Renal cortical epithelial cell (primary cell): ENCODE data around the gene ZNF382. TPM values are rescaled to one million over a fixed set of nuclear protein-coding genes. Genes with fewer than 3 reads are reported as not detected.
"Not testable (repeated sequence)": the region's sequence is repeated elsewhere in the genome, so short reads cannot be mapped to it uniquely, and the experiment has no call there.

Experiments used
- DNase-seq: peaks from one replicate; pipeline ENCODE4 v3.0.0-alpha.2; 2011; ENCODE audit warnings: low read depth
- total RNA-seq: library from RNA; depleted of rRNA; stranded (reverse); fragments of >200 nt; gene quantifications from 2 replicates; pipeline ENCODE4 v1.2.3, GENCODE V29; 2014

The ZNF382 gene
- total RNA-seq, result 5.6 and 19.0 TPM in 2 replicates

DNA sequence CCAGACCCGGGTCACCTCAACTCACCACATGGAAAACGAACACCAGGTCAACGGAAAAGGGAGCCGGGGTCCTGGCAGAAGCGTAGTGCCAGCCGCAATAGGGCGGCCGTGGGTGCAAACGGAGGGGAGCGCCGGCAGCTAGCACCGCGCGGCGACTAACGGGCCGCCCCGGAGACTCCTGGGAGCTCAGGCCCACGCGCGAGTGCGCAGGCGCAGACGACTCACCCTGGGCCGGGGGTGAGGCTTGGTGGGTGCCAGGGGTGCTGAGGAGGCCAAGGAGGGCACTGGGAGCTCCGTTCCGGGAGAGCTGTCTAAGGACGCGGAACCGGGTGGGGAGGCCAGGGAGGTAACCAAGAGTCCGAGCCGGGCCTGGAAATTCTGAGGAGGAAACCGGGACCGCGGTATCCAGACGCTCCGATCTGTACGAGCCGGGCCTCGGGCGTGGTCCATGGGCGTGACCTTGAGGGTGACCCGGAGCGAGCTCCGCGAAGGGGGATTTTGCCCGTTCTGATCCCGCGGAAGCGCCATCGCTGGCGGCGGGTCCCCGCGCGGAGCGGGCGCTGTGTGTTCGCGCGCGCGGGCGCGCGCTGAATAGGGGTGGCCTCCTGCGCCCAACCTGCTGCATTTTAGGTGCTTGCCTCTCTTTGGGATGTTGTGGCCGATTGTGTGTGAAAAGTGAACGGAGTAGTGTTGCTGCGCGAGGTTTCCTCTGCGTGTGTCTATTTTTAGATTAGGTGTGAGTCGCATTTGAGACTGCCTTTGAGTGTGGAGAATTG is at the start of gene ZNF382:
Gene ZNF382, plus strand, starts transcription at position 213 of the 776 bp plus-strand sequence. CDS start 4,602 bp downstream, outside the sequence.
- peak; percentile 30 for DNase-seq

DNA sequence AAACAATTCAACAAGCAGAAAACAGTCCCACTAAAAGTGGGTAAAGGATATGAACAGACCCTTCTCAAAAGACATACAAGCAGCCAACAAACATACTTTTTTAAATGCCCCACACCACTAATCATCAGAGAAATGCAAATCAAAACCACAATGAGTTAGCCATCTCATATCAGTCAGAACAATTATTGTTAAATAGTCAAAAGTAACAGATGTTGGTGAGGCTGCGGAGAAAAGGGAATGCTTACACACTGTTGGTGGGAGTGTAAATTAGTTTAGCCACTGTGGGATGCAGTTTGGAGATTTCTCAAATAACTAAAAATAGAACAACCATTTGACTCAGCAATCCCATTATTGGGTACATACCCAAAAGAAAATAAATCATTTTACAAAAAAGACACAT is 40.7 kb upstream of the ZNF382 start:
- no peak for DNase-seq

DNA sequence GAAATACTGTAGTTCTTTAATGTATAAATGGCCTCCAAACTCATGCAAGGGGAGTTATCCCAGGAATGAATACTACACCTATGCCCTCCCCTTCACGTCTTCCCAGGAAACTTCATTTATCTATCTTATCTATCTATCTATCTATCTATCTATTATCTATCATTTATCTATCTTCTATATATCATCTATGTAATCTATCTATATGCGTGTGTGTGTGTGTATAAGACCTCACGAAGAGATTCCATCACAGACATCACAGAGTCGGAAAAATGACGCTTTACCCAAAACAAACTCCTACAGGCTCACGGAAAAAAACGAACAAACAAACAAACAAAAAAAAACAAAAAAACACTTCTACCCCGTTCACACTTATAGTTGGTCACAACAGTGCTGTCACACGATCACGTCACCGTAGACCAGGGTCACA is 32.5 kb upstream of the ZNF382 start:
- DNase-seq, result peak; percentile 50

DNA sequence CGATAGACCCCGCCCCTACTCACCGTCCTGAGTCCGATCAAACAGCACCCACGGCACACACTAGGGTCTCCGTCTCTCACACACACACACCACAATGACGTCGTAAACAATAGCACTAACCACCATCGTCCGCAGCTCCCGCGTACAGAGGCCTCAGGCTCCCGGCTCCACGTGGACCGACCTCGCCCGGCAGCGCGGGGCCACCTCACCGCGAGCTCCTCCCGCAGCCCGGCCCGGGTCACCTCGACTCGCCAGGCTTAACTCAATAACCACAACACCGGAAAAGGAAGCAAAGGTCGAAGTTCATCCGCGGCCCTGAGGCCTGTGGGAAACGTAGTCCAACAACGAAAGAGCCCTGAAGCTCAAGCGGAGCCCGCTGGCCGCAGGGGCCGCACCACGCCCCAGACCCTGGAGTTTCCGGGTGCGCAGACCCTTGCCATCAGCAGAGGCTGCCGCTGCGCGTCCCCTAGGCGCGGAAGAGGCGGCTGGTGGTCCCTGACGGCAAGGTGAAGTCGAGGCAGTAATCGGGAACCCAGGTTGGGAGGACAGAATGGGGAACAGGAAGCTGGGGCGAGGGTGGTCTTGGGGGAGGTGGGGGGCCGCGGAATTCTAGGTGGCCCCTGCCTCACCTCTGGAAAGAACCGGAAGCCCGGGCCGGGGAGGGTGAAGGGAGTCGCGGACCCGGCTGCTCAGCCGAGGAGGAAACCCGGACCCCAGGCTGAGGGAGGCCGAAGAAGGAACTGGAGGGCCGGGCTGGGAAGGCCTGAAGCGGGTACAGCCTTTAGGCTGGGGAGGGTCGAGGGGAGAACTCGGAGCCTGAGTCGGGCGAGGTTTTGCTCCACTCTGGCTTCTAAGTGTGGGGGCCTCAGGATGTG is 31.9 kb upstream of the ZNF382 start, which contains the start of gene ZNF529:
Gene ZNF529, minus strand, starts transcription at position 273 of the 875 bp plus-strand sequence. CDS start 946 bp downstream, outside the sequence.
- peak; percentile 84 for DNase-seq

DNA sequence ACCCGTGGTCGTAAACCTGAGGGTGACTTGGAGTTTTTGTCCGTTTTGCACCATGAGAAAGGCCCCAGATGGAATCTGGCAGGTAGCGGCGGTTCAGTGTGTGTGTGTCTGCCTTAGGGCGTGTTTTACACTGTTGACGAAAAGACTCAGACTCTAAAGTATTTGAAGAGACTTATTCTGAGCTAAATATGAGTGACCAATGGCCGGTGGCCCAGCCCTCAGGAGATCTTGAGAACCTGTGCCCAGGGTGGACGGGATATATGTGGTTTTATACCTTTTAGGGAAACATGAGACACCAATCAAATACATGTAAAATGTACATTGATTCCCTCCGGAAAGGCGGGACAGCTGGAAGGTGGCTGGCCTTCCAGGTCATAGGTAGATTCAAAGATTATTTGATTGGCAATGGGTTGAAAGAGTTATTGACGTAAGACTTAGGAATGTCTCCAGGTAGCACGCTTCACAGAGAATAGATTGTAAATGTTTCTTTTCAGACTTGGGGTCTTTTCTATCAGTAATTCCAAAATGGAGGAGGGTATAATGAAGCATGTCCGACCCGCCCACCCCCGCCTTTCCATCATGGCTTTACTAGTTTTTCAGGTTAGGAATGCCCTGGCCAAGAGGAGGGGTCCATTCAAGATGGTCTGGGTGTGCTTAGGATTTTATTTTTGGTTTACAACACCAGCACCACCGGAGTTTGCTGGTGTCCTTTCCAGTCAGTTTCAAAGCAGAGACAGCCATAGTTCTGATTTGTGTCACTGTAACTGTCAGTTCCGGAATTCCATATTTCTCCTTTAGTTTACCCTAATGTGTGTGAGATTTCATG is 31.0 kb upstream of the ZNF382 start:
- peak; percentile 37 for DNase-seq

DNA sequence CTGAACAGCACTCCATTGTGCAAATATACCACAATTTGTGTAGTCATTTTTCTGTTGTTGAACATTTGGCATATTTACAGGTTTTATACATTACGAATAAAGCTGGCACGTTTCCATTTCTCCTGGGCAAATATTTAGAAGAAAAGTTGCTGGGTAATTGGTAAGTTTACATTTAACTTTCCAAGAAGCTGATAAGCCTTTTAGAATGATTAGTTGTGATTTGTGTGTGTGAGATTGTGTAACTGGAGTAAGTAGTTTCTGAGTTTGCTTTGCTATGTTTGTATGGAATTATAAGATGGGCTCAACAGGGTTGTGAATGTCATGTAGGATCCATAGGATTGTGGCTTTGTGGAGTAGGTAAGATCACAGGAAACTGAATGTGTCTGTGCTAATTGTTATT is 30.4 kb upstream of the ZNF382 start:
- no peak for DNase-seq

DNA sequence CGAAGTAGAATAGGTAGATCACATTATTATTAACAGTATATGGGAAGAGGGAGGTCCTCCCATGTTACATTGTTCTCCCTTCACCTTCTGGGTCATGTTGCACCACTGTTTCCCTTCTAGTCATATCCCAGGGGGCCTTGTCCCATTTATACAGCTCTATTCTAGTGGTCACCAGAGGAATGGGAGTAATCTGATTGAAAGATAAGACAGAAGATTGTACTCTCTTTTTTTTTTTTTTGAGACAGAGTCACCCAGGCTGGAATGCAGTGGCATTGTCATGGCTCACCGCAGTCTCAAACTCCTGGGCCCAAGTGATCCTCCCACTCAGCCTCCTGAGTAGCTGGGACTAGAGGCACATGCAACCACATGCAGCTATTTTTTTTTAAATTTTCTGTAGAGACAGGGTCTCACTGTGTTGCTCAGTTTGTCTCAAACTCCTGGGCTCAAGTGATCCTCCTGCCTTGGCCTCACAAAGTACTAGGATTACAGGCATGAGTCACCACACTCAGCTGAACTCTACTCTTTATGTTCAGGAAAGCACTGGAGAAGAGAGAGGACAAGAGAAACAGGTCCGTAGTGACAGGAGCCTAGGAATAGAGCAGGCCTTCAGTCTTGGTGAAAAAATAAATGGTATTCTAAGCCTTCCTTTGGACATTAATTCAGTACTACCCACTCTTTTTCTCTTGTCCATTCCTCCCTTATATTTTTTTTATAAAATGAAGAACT is 27.7 kb upstream of the ZNF382 start:
- no peak for DNase-seq

DNA sequence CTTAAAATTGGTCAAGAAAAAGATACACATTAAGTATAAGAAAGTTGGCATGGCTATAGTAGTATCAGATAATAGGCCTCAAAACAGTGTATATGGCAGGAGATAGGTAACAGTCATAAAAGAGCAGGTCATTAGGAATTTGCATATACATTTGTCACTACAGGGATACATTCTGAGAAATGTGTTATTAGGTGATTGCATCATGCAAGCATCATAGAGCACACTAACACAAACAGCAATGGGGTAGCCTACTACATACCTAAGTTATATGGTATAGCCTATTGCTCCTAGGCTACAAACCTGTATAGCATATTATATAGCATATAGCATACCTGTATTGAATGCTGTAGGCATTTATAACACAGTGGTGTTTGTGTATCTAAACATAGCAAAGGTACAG is 25.9 kb upstream of the ZNF382 start:
- no peak for DNase-seq

DNA sequence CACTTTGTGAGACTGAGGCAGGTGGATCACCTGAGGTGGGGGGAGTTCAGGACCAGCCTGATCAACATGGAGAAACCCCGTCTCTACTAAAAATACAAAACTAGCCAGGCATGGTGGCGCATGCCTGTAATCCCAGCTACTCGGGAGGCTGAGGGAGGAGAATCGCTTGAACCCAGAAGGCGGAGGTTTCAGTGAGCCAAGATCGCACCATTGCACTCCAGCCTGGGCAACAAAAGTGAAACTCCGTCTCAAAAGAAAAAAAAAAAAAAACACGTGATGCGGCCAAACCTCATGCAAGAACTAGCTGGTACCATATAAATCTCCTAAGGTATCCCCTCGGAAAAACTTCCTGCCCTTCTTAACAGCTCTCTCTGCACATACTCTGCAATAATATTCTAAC is 2.4 kb upstream of the ZNF382 start:
- not testable (repeated sequence) for DNase-seq

DNA sequence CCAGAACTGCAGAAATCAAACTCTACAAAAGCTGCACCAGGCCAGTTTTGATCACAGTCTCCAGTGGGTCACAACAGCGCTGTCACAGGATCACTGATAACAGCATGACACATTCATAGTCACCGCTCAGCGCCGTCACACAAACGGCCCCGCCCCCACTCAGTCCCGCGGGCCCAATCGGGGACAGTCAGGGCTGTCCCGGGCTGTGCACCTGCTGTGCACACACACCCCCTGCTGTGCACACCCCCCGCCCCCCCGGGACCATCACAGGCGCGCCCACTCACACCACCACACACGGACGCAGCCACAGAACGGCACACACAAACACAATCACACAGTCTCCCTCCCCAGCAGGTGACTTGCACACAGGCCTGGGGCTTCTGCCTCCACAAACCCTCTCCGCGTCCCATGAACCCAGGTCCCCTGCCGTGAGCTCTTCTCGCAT is 435 bp upstream of the ZNF382 start:
- peak; percentile 28 for DNase-seq

DNA sequence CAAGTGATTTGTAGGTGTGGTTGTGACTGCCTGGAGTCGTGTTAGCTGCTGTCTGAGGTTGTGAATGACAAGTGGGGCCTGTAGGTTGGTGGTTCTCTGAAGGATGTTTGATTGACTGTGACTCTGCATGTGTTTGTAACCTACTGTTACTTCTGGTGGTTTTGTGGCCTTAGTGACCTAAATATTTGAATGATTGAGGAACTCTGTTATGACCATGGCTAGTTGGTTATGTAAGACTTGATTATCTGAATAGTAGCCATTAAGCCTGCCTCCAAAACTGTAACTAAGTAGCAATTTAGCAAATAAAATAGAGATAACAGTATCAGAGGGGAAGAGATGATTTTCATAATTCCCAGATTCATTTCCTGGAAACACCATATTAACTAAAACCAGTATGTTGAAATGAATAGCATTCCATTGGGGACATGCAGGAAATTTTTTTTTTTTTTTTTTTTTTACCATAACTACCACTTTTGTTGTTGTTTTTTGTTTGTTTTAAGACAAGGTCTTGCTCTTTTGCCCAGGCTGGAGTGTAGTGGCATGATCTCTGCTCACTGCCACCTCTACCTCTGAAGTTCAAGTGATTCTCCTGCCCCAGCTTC is 865 bp downstream of the ZNF382 start:
- no peak for DNase-seq

DNA sequence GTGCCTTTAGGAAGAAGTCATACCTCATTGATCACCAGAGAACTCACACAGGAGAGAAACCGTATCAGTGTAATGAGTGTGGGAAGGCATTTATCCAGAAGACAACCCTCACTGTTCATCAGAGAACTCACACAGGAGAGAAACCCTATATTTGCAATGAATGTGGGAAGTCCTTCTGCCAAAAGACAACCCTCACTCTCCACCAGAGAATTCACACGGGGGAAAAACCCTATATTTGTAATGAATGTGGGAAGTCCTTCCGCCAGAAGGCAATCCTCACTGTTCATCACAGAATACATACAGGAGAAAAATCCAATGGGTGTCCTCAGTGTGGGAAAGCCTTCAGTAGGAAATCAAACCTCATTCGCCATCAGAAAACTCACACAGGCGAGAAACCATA is 21.9 kb downstream of the ZNF382 start:
- no peak for DNase-seq

DNA sequence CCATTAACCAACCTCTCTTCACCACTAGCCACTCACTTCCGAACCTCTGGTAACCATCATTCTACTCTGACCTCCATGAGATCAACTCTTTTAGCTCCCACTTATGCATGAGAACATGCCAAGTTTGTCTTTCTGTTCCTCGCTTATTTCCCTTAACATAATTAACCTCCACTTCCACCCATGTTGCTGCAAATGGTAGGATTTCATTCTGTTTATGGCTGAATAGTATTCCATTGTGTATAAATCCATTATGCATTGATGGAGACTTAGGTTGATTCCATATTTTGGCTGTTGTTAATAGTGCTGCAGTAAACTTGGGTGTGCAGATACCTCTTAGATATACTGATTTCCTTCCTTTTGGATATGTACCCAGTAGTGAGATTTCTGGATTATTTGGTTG is 30.2 kb downstream of the ZNF382 start:
- no peak for DNase-seq

DNA sequence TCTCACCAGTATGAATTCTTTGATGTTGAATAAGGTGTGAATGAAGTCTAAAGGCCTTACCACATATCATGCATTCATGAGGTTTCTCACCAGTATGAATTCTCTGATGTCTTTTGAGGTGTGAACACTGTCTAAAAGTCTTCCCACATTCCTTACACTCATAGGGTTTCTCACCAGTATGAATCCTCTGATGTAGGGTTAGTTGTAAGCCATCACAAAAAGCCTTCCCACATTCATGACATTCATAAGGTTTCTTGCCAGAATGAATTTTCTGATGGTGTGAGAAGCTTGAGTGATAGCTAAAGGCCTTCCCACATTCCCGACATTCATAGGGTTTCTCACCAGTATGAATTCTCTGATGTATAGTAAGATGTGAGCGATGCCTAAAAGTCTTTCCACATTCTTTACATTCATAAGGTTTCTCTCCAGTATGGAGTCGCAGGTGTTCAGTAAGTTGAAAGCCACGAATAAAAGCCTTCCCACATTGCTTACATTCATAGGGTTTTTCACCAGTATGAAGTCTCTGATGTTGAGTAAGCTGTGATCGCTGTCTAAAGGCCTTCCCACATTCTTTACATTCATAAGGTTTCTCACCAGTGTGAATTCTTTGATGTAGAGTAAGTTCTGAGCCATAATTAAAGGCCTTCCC is 33.9 kb downstream of the ZNF382 start:
- DNase-seq, result no peak

DNA sequence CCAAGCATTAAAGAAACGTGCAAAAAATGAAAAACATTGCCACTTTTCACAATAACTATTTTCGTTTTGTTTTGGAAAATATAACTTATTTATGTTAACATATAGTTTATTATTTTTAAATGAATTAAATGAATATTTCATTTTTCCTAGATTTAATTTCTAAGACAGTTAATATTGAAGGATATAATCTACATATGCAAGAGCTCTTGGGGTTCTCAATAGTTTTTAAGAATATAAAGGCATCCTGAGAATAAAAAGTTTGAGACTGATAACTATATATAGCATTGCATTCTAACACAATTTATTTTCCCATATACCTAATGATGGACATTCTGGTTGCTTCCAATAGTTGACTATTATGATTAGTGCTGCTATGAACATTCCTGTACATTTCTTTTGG is 41.6 kb downstream of the ZNF382 start:
- DNase-seq, result no peak

DNA sequence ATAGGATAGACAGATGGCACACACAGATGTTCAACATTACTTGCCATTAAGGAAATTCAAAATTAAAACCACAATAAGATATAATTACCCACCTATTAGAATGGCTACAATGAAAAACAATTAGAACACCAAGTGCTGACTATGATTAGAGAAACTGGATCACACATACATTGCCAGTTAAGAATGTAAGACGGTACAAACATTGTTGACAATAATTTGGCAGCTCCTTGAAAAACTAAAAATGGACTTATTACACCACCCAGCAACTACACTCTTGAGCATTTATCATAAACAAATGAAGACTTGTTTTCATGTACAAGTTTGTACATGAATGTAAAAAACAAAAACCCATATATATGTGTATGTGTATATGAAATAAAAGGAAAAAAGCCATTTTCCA is 47.8 kb downstream of the ZNF382 start:
- DNase-seq, result no peak

DNA sequence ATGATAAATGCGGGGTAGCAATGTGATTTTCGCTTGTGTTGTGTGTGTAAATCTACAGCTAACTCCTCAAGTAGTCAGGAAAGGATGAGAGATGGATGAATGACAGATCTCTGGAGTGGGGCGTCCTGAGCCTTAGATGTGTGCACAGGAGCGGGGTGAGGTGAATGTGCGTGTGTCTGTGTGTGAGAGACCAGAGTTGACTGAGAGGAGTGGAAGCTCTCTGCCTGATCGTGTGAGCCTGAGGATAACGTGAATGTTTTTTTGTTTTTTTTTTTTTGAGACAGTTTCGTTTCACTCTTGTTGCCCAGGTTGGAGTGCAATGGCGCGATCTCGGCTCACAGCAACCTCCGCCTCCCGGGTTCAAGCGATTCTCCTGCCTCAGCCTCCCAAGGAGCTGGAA is 60.7 kb downstream of the ZNF382 start:
- DNase-seq, result no peak

DNA sequence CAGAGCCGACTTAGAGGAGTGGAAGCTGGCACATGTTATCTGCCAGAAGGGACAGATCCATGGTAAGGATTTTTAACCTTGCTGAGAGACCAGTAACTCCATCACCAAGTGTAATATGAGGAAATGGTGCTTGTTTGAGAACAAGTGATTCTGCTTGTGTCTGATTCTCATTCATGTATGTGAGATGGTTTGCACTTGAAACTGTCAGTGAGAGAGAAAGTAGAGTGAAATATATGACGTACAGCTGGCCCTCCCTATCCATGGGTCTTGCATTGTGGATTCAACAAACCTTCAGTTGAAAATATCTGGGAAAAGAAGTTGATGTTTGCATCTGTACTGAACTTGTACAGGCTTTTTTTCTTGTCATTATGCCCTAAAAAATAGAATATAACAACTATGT is 63.5 kb downstream of the ZNF382 start:
- DNase-seq, result no peak

DNA sequence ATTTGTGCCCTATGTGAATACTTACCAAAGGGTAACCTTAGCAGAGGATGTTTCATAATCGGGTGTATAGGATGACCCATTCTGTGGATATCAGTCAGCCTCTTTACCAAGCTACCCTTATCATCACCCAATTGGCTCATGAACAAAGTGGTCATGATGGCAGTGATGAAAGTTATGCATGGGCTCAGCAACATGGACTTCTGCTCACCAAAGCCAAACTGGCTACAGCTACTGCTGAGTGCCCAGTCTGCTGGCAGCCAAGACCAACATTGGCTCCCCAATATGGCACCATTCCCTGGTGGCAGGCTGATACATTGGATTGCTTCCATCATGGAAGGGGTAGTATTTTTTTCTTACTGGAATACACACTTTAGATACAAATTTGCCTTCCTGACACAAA is 67.3 kb downstream of the ZNF382 start:
- DNase-seq, result no peak

DNA sequence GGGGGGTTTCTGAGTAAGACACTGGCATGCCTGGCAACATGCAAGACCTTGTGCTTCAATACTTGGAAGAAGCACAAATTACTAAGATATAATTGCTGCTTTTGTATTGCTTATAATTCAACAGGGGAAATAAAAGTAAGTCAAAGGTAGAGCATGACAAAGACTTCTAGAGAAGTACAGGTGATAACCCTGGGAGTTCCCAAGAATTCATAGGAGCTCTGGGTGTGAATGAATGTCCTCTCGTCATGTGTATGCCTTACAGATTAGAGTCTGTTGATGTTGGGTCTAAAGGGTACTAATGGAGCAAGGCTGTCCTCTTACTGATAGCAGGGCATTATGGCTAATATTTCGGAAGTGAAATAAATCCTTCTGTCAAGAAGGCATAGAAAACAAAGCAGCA is 69.1 kb downstream of the ZNF382 start:
- no peak for DNase-seq
